ENCODE data around the gene PSMC1. TPM values are rescaled to one million over a fixed set of nuclear protein-coding genes. Genes with fewer than 3 reads are reported as not detected.
A peak's percentile ranks its signal among the peaks of the same experiment; 100 is the strongest.

PSMC1 gene
- total and polyA plus RNA-seq, 12 donors, result 67.1 to 456 (median 87.4) TPM

DNA sequence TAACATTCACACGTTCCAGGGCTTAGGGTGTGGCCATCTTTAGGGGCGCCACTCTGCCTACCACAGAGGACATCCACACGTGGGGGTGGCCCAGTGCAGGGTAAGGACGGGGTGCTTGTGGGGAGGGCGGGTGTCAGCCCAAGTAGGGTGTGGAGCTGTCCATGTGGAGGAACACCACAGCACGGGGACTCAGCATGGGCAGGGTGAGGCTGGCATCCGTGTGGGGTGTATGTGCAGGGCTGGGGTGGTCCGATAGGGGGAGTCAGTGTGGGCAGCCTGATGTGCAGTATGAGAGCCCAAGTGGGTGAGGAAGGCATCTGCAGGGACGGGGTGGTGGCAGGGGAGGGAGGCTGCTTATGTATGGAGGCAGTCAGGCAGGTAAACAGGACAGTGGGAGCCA, 17.7 kb downstream of the PSMC1 start:
- Histone ChIP-seq H3K9me3 (replicated peaks in 1 of 3) (no peaks in the 10 kb centered on the region), H3K4me3 (no peak overlapping the region), H3K36me3 (replicated peaks in 1 of 2) (peaks cover 0 to 70% of the 10 kb centered on the region in 2 donors), H3K4me1 (replicated peaks in 1 of 2) (peaks cover 0 to 6% of the 10 kb centered on the region in 2 donors), H3K27ac (peak overlapping the region in 3 of 5 donors; percentile 9 to 46 (median 39)), H3K27me3 (no peaks in the 10 kb centered on the region)
- no peak for TF ChIP-seq POLR2A (IDR thresholded peaks at IDR 0.05)
- TF ChIP-seq, protein P1, sequence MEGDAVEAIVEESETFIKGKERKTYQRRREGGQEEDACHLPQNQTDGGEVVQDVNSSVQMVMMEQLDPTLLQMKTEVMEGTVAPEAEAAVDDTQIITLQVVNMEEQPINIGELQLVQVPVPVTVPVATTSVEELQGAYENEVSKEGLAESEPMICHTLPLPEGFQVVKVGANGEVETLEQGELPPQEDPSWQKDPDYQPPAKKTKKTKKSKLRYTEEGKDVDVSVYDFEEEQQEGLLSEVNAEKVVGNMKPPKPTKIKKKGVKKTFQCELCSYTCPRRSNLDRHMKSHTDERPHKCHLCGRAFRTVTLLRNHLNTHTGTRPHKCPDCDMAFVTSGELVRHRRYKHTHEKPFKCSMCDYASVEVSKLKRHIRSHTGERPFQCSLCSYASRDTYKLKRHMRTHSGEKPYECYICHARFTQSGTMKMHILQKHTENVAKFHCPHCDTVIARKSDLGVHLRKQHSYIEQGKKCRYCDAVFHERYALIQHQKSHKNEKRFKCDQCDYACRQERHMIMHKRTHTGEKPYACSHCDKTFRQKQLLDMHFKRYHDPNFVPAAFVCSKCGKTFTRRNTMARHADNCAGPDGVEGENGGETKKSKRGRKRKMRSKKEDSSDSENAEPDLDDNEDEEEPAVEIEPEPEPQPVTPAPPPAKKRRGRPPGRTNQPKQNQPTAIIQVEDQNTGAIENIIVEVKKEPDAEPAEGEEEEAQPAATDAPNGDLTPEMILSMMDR (IDR thresholded peaks at IDR 0.05), result no peak
- WGBS, 4 donors, result 62 to 70% (median 69%) methylated on average over 8 to 9 of the region's 9 CpGs
- intact Hi-C loops (cut with DNase I), result no loop called here
- peak in 1 of 7 donors; percentile 53 for DNase-seq

DNA sequence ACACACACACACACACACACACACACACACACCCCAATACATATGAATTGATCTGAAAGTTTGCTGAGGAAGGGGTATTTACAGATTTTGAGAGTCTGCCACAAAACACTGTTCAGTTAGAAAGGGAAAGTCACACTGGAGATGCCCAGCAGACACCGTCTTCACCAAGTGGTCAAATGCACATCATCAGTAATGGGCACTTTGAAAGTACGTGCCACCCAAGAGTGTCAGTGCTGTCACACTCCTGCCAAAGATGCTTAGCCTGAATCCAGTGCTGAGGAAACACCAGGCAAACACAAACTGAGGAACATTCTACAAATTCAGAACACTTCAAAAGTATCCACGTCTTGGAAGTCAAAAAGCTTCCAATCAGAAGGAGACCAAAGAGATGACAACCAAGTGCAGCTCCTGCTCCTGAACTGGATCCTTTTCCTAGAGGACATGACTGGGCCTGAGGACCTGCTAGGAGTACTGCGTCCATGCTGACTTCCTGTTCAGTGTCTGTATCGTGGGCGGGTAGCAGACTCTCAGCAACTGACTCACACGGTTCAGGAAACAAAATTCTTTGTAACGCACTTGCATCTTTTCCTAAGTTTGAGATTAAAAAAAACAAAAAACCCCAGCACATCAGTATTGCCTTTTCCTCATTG, 18.6 kb downstream of the PSMC1 start:
- Histone ChIP-seq H3K4me3 (no peak overlapping the region), H3K27me3 (no peaks in the 10 kb centered on the region), H3K4me1 (replicated peaks in 1 of 2) (peaks cover 0 to 6% of the 10 kb centered on the region in 2 donors), H3K9me3 (replicated peaks in 1 of 3) (no peaks in the 10 kb centered on the region), H3K36me3 (replicated peaks in 1 of 2) (peaks cover 0 to 64% of the 10 kb centered on the region in 2 donors), H3K27ac (peak overlapping the region in 1 of 5 donors; percentile 49)
- TF ChIP-seq, protein P1 (IDR thresholded peaks at IDR 0.05), result no peak
- TF ChIP-seq POLR2A (IDR thresholded peaks at IDR 0.05), result no peak
- intact Hi-C loops (cut with DNase I), result no loop called here
- 76 to 81% (median 78%) methylated on average over 8 of the region's 8 CpGs for WGBS, 4 donors
- peak in 2 of 7 donors; percentile 41 to 55 for DNase-seq

DNA sequence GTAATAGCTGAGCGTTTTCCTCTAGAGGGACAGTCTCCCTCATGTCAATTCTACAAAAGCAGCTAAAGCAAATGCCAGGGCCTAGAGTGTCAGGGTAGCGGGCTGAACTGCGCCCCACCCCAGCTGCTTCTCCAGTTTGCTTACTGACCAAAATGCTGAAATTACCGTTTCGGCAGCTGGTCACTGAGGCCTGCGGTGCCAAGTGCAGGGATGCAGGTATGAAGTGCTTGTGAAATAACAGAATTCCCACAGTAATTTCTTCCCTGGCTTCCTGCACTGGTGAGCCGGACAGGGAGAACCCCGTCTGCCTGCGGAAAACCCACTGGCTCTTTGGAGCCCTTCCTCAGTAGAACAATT, 19.1 kb downstream of the PSMC1 start:
- Histone ChIP-seq H3K4me1 (replicated peaks in 1 of 2) (peaks cover 0 to 6% of the 10 kb centered on the region in 2 donors), H3K9me3 (replicated peaks in 1 of 3) (no peaks in the 10 kb centered on the region), H3K36me3 (replicated peaks in 1 of 2) (peaks cover 0 to 59% of the 10 kb centered on the region in 2 donors), H3K27ac (peak overlapping the region in 1 of 5 donors; percentile 49), H3K4me3 (no peak overlapping the region), H3K27me3 (no peaks in the 10 kb centered on the region)
- TF ChIP-seq POLR2A (IDR thresholded peaks at IDR 0.05), result no peak
- TF ChIP-seq, protein P1 (IDR thresholded peaks at IDR 0.05), result no peak
- peak in 1 of 7 donors; percentile 49 for DNase-seq
- 86 to 95% (median 91%) methylated on average over 9 of the region's 9 CpGs for WGBS, 4 donors
- intact Hi-C loops (cut with DNase I), result no loop called here

DNA sequence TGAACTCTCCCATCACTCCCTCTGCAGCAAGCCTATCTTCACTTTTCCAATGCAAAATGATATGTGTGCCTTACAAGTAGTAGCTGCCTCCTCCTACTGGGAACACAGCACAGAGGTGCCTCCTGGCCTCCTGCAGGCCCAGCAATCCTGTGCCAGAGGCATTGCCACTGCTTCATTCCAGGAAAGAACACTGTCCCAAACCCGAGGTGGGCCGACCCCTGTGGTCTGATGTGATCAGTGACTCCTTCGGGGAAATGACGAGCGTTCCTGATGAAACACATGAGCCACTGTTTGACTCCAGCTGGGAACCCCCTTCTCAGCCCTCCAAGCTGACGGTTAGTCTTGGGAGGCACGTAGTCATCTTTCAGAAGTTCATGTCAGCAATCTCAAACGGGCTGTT, 19.5 kb downstream of the PSMC1 start:
- H3K4me1 ChIP-seq (replicated peaks in 1 of 2), result peaks cover 0 to 6% of the 10 kb centered on the region in 2 donors
- TF ChIP-seq POLR2A (IDR thresholded peaks at IDR 0.05), result no peak
- TF ChIP-seq, protein P1 (IDR thresholded peaks at IDR 0.05), result no peak
- DNase-seq, result peak in 1 of 7 donors; percentile 51
- no peaks in the 10 kb centered on the region for H3K9me3 ChIP-seq (replicated peaks in 1 of 3)
- peak overlapping the region in 1 of 5 donors; percentile 49 for H3K27ac ChIP-seq
- no peaks in the 10 kb centered on the region for H3K27me3 ChIP-seq
- H3K36me3 ChIP-seq (replicated peaks in 1 of 2), result peaks cover 0 to 55% of the 10 kb centered on the region in 2 donors
- H3K4me3 ChIP-seq, result no peak overlapping the region
- intact Hi-C loops (cut with DNase I), result no loop called here
- WGBS, 4 donors, result 91 to 93% (median 91%) methylated on average over 8 of the region's 8 CpGs
